ENCODE data around the gene IFFO2.

GRCh38 chr1:18861082-18861481, 95.4 kb downstream of the IFFO2 start:
- TF ChIP-seq CTCF (IDR thresholded peaks at IDR 0.05) (no peak), POLR2A (IDR thresholded peaks at IDR 0.05) (no peak)
